ENCODE results near the gene HOXA5. TPM values are rescaled to one million over a fixed set of nuclear protein-coding genes. Genes with fewer than 3 reads are reported as not detected.
A peak's percentile ranks its signal among the peaks of the same experiment; 100 is the strongest.

Gene HOXA5
- total RNA-seq, 1 donor, result 3.0 TPM

DNA sequence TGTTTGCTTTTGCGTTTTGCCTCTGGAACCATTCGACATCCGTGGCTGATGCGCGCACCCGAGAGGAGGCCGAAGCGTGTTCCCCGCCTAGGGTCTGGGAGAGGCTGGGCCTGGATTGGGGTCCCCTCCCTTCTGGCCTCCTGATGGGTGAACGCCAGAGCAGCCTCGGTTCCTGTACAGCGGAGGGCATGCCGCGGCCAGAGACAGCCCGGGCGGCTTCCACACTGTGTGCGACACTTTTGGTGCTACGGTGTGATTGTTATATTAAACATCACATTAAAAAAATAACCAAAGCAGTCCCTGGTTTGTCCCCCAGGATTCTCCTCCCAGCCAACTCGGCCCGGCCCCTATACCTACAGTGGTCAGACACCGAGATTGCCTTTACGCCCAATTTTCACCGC, 16.7 kb upstream of the HOXA5 start:
- Histone ChIP-seq H3K4me1 (ENCODE audit: insufficient read depth, low read length) (peaks cover 61% of the 10 kb centered on the region), H3K9me3 (ENCODE audit: low read depth, low read length) (no peaks in the 10 kb centered on the region), H3K27me3 (ENCODE audit: insufficient read depth, low read length) (peaks cover 91% of the 10 kb centered on the region), H3K4me3 (ENCODE audit: low read length) (peak overlapping the region; percentile 47)

GRCh38 chr7:27159266-27160144, 16.0 kb upstream of the HOXA5 start:
- H3K4me3 ChIP-seq (ENCODE audit: low read length), result no peak overlapping the region
- peaks cover 91% of the 10 kb centered on the region for H3K27me3 ChIP-seq (ENCODE audit: insufficient read depth, low read length)
- no peaks in the 10 kb centered on the region for H3K9me3 ChIP-seq (ENCODE audit: low read depth, low read length)
- H3K4me1 ChIP-seq (ENCODE audit: insufficient read depth, low read length), result peaks cover 61% of the 10 kb centered on the region

GRCh38 chr7:27158436-27159265, 15.2 kb upstream of the HOXA5 start:
- H3K4me3 ChIP-seq (ENCODE audit: low read length), result no peak overlapping the region
- H3K9me3 ChIP-seq (ENCODE audit: low read depth, low read length), result no peaks in the 10 kb centered on the region
- peaks cover 53% of the 10 kb centered on the region for H3K4me1 ChIP-seq (ENCODE audit: insufficient read depth, low read length)
- H3K27me3 ChIP-seq (ENCODE audit: insufficient read depth, low read length), result peaks cover 91% of the 10 kb centered on the region

- no peak overlapping the region for H3K4me3 ChIP-seq (ENCODE audit: low read length)
- H3K9me3 ChIP-seq (ENCODE audit: low read depth, low read length), result no peaks in the 10 kb centered on the region
- H3K4me1 ChIP-seq (ENCODE audit: insufficient read depth, low read length), result peaks cover 49% of the 10 kb centered on the region
- peaks cover 91% of the 10 kb centered on the region for H3K27me3 ChIP-seq (ENCODE audit: insufficient read depth, low read length)
Observed at GRCh38 chr7:27157702-27158431, 14.4 kb upstream of the HOXA5 start.

- Histone ChIP-seq H3K9me3 (ENCODE audit: low read depth, low read length) (no peaks in the 10 kb centered on the region), H3K4me1 (ENCODE audit: insufficient read depth, low read length) (peaks cover 56% of the 10 kb centered on the region), H3K4me3 (ENCODE audit: low read length) (no peak overlapping the region), H3K27me3 (ENCODE audit: insufficient read depth, low read length) (peaks cover 91% of the 10 kb centered on the region)
Observed at GRCh38 chr7:27156916-27157701, 13.6 kb upstream of the HOXA5 start.

DNA sequence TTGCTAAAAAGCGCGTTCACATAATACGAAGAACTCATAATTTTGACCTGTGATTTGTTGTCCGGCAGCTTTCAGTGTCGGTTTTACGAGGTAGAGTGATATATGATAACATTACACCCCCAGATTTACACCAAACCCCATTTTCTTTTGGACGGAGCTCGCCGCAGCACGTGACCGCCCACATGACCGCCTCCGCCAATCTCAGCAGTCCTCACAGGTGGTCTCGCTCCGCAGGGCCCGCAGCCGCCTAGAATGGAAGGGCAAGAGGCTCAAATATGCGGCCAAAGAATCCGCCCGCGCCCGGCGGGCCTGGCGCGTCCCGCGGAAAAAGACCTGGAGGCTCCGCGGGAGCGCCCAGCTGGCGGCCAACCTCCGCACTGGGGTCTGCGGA, 13.0 kb upstream of the HOXA5 start, which contains the start of gene HOXA7:
Gene HOXA7, minus strand, starts transcription at position 168 of the 391 bp plus-strand sequence. Its CDS starts 130 bp downstream, at position 38.
- Histone ChIP-seq H3K27me3 (ENCODE audit: insufficient read depth, low read length) (peaks cover 92% of the 10 kb centered on the region), H3K4me3 (ENCODE audit: low read length) (no peak within 1 kb of the TSS), H3K4me1 (ENCODE audit: insufficient read depth, low read length) (peaks cover 57% of the 10 kb centered on the region), H3K9me3 (ENCODE audit: low read depth, low read length) (no peaks in the 10 kb centered on the region)

- H3K4me1 ChIP-seq (ENCODE audit: insufficient read depth, low read length), result peaks cover 59% of the 10 kb centered on the region
- H3K4me3 ChIP-seq (ENCODE audit: low read length), result no peak overlapping the region
- H3K27me3 ChIP-seq (ENCODE audit: insufficient read depth, low read length), result peaks cover 97% of the 10 kb centered on the region
- H3K9me3 ChIP-seq (ENCODE audit: low read depth, low read length), result no peaks in the 10 kb centered on the region
Observed at GRCh38 chr7:27155816-27156507, 12.5 kb upstream of the HOXA5 start.

DNA sequence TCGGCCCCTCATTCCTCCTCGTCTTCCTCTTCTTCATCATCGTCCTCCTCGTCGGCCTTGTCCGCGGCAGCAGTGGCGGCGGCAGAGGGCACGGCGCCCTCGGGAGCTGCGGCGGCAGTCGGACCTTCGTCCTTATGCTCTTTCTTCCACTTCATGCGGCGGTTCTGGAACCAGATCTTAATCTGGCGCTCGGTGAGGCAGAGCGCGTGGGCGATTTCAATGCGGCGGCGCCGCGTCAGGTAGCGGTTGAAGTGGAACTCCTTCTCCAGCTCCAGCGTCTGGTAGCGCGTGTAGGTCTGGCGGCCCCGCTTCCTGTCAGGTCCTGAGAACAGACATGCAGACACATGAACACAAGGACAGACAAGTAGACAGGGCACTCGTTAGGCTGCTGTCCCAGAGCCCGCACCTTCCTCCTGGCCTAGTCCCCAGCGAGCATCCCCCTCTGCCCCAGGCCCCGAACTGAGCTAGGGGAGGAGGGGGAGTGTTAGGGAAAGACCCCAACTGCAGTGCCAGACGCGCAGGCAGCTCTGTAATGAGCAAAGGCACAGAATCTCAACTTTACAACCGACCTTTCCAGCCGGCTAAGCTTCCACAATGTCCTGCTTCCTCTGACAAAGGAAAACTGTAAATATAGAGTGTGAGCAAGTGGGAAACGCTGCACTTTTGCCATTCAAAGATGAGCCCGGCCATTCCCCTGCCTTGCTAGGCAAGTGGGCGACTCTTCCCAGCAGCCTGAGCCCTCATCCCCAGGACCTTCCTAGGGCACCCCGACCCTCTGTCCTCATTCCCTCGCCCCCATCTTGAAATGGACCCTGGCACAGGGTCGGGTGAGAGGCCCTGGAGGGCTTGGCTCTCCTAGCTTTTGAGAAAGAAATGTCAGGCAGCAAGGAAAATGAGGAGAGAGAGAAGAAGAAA, 11.7 kb upstream of the HOXA5 start:
- H3K27me3 ChIP-seq (ENCODE audit: insufficient read depth, low read length), result peaks cover 98% of the 10 kb centered on the region
- no peaks in the 10 kb centered on the region for H3K9me3 ChIP-seq (ENCODE audit: low read depth, low read length)
- H3K4me3 ChIP-seq (ENCODE audit: low read length), result no peak overlapping the region
- peaks cover 59% of the 10 kb centered on the region for H3K4me1 ChIP-seq (ENCODE audit: insufficient read depth, low read length)

GRCh38 chr7:27154369-27154768, 10.9 kb upstream of the HOXA5 start:
- no peaks in the 10 kb centered on the region for H3K9me3 ChIP-seq (ENCODE audit: low read depth, low read length)
- no peak overlapping the region for H3K4me3 ChIP-seq (ENCODE audit: low read length)
- H3K27me3 ChIP-seq (ENCODE audit: insufficient read depth, low read length), result peaks cover 98% of the 10 kb centered on the region
- H3K4me1 ChIP-seq (ENCODE audit: insufficient read depth, low read length), result peaks cover 56% of the 10 kb centered on the region

GRCh38 chr7:27153526-27153925, 10.0 kb upstream of the HOXA5 start:
- Histone ChIP-seq H3K27me3 (ENCODE audit: insufficient read depth, low read length) (peaks cover 98% of the 10 kb centered on the region), H3K4me1 (ENCODE audit: insufficient read depth, low read length) (peaks cover 54% of the 10 kb centered on the region), H3K4me3 (ENCODE audit: low read length) (no peak overlapping the region), H3K9me3 (ENCODE audit: low read depth, low read length) (no peaks in the 10 kb centered on the region)

DNA sequence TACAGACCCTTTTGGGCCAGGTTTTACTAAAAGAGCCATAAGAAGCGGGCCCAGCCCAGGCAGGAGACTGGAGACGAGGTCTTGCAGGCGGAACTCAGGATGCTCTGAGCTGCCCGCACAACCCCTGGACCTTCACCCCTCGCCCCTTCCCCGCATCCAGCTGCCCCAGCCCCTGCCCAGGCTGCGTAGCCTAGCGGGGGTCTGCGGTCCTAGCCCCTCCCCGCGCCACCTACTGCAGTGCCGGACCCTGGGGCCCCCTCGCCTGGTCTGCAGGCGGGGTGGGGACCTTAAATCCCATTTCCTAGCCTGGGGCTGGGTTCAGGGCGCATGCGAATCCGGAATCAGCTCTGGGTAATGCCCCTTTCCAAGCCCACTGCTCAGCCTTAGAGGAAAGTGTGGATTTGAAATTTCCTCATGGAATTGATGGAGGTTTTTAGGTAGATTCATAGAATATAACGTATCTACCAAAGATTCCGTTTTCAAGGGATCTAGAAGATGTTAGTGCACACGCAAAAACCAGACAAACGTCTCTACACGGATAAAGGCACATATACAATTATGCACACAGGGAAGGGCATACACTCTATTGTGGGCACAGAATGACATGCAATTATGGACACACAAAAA, 9.4 kb upstream of the HOXA5 start:
- H3K4me1 ChIP-seq (ENCODE audit: insufficient read depth, low read length), result peaks cover 58% of the 10 kb centered on the region
- peaks cover 98% of the 10 kb centered on the region for H3K27me3 ChIP-seq (ENCODE audit: insufficient read depth, low read length)
- H3K4me3 ChIP-seq (ENCODE audit: low read length), result no peak overlapping the region
- no peaks in the 10 kb centered on the region for H3K9me3 ChIP-seq (ENCODE audit: low read depth, low read length)

GRCh38 chr7:27151931-27152815, 8.7 kb upstream of the HOXA5 start, which contains the start of gene HOXA3:
Gene HOXA3 (minus strand): TSS chr7:27152583. CDS start chr7:27110640, 41,943 bp downstream.
- peaks cover 65% of the 10 kb centered on the region for H3K4me1 ChIP-seq (ENCODE audit: insufficient read depth, low read length)
- no peaks in the 10 kb centered on the region for H3K9me3 ChIP-seq (ENCODE audit: low read depth, low read length)
- H3K4me3 ChIP-seq (ENCODE audit: low read length), result no peak within 1 kb of the TSS
- peaks cover 97% of the 10 kb centered on the region for H3K27me3 ChIP-seq (ENCODE audit: insufficient read depth, low read length)
